Measurements from ENCODE around the gene GAPDH. TPM values are rescaled to one million over a fixed set of nuclear protein-coding genes. Genes with fewer than 3 reads are reported as not detected.
A peak's percentile ranks its signal among the peaks of the same experiment; 100 is the strongest.

The GAPDH gene
- total and polyA plus RNA-seq, 2 donors: 1,220 to 3,026 TPM

GRCh38 chr12:6538420-6539313 lies 4.3 kb downstream of the GAPDH start:
- peak overlapping the region in 1 of 2 donors; percentile 35 for H3K27ac ChIP-seq (ENCODE audit: low read depth in 1 of 2, low read length in 1 of 2)

GRCh38 chr12:6539314-6539682 lies 5.0 kb downstream of the GAPDH start:
- DNase-seq (ENCODE audit: low read depth in 6 of 9, low spot score in 9 of 9): no peak
- Histone ChIP-seq H3K27me3 (ENCODE audit: control insufficient read depth in 2 of 2, insufficient read depth in 1 of 2, low read length in 1 of 2) (no peaks in the 10 kb centered on the region), H3K36me3 (ENCODE audit: control insufficient read depth in 2 of 2, insufficient read depth in 2 of 2, low read length in 1 of 2) (peaks cover 39 to 59% of the 10 kb centered on the region in 2 donors), H3K27ac (ENCODE audit: low read depth in 1 of 2, low read length in 1 of 2) (no peak overlapping the region), H3K9me3 (ENCODE audit: control insufficient read depth in 2 of 2, insufficient read depth in 1 of 2, low read length in 1 of 2) (peaks cover 0 to 5% of the 10 kb centered on the region in 2 donors), H3K4me3 (ENCODE audit: low read length in 2 of 2) (no peak overlapping the region), H3K4me1 (ENCODE audit: control insufficient read depth in 2 of 2, insufficient read depth in 2 of 2, low read length in 2 of 2) (peaks cover 20 to 79% of the 10 kb centered on the region in 2 donors)
- WGBS: 95% methylated on average over 5 of the region's 5 CpGs

More at GRCh38 chr12:6538420-6539313, 4.3 kb downstream of the GAPDH start:
- WGBS: 91% methylated on average over 24 of the region's 24 CpGs
- H3K9me3 ChIP-seq (ENCODE audit: control insufficient read depth in 2 of 2, insufficient read depth in 1 of 2, low read length in 1 of 2): peaks cover 0 to 5% of the 10 kb centered on the region in 2 donors
- H3K4me1 ChIP-seq (ENCODE audit: control insufficient read depth in 2 of 2, insufficient read depth in 2 of 2, low read length in 2 of 2): peaks cover 20 to 84% of the 10 kb centered on the region in 2 donors
- DNase-seq (ENCODE audit: low read depth in 6 of 9, low spot score in 9 of 9): peak in 1 of 9 donors; percentile 20
- no peaks in the 10 kb centered on the region for H3K27me3 ChIP-seq (ENCODE audit: control insufficient read depth in 2 of 2, insufficient read depth in 1 of 2, low read length in 1 of 2)
- peaks cover 39 to 58% of the 10 kb centered on the region in 2 donors for H3K36me3 ChIP-seq (ENCODE audit: control insufficient read depth in 2 of 2, insufficient read depth in 2 of 2, low read length in 1 of 2)
- no peak overlapping the region for H3K4me3 ChIP-seq (ENCODE audit: low read length in 2 of 2)

- peaks cover 43 to 63% of the 10 kb centered on the region in 2 donors for H3K36me3 ChIP-seq (ENCODE audit: control insufficient read depth in 2 of 2, insufficient read depth in 2 of 2, low read length in 1 of 2)
- WGBS: 90% methylated on average over 14 of the region's 14 CpGs
- peaks cover 20 to 79% of the 10 kb centered on the region in 2 donors for H3K4me1 ChIP-seq (ENCODE audit: control insufficient read depth in 2 of 2, insufficient read depth in 2 of 2, low read length in 2 of 2)
- peak overlapping the region; percentile 75 to 77 for H3K27ac ChIP-seq (ENCODE audit: low read depth in 1 of 2, low read length in 1 of 2)
- no peak overlapping the region for H3K4me3 ChIP-seq (ENCODE audit: low read length in 2 of 2)
- no peak for DNase-seq (ENCODE audit: low read depth in 6 of 9, low spot score in 9 of 9)
- H3K27me3 ChIP-seq (ENCODE audit: control insufficient read depth in 2 of 2, insufficient read depth in 1 of 2, low read length in 1 of 2): no peaks in the 10 kb centered on the region
- peaks cover 0 to 5% of the 10 kb centered on the region in 2 donors for H3K9me3 ChIP-seq (ENCODE audit: control insufficient read depth in 2 of 2, insufficient read depth in 1 of 2, low read length in 1 of 2)
These were observed 5.4 kb downstream of the GAPDH start for GRCh38 chr12:6539707-6540134.

GRCh38 chr12:6540181-6540877 lies 6.0 kb downstream of the GAPDH start:
- DNase-seq (ENCODE audit: low read depth in 6 of 9, low spot score in 9 of 9): peak in 5 of 9 donors; percentile 57 to 84 (median 67)
- Histone ChIP-seq H3K4me1 (ENCODE audit: control insufficient read depth in 2 of 2, insufficient read depth in 2 of 2, low read length in 2 of 2) (peaks cover 19 to 77% of the 10 kb centered on the region in 2 donors), H3K36me3 (ENCODE audit: control insufficient read depth in 2 of 2, insufficient read depth in 2 of 2, low read length in 1 of 2) (peaks cover 43 to 61% of the 10 kb centered on the region in 2 donors), H3K27me3 (ENCODE audit: control insufficient read depth in 2 of 2, insufficient read depth in 1 of 2, low read length in 1 of 2) (no peaks in the 10 kb centered on the region), H3K9me3 (ENCODE audit: control insufficient read depth in 2 of 2, insufficient read depth in 1 of 2, low read length in 1 of 2) (peaks cover 0 to 5% of the 10 kb centered on the region in 2 donors), H3K4me3 (ENCODE audit: low read length in 2 of 2) (peak overlapping the region; percentile 21 to 39), H3K27ac (ENCODE audit: low read depth in 1 of 2, low read length in 1 of 2) (peak overlapping the region; percentile 75 to 77)
- WGBS: 27% methylated on average over 35 of the region's 35 CpGs

GRCh38 chr12:6541371-6542165 lies 7.3 kb downstream of the GAPDH start:
- H3K27ac ChIP-seq (ENCODE audit: low read depth in 1 of 2, low read length in 1 of 2): peak overlapping the region; percentile 71 to 75
- H3K36me3 ChIP-seq (ENCODE audit: control insufficient read depth in 2 of 2, insufficient read depth in 2 of 2, low read length in 1 of 2): peaks cover 48 to 59% of the 10 kb centered on the region in 2 donors
- 83% methylated on average over 26 of the region's 26 CpGs for WGBS
- peaks cover 11 to 65% of the 10 kb centered on the region in 2 donors for H3K4me1 ChIP-seq (ENCODE audit: control insufficient read depth in 2 of 2, insufficient read depth in 2 of 2, low read length in 2 of 2)
- peak in 1 of 9 donors; percentile 51 for DNase-seq (ENCODE audit: low read depth in 6 of 9, low spot score in 9 of 9)
- H3K4me3 ChIP-seq (ENCODE audit: low read length in 2 of 2): no peak overlapping the region
- peaks cover 0 to 5% of the 10 kb centered on the region in 2 donors for H3K9me3 ChIP-seq (ENCODE audit: control insufficient read depth in 2 of 2, insufficient read depth in 1 of 2, low read length in 1 of 2)
- H3K27me3 ChIP-seq (ENCODE audit: control insufficient read depth in 2 of 2, insufficient read depth in 1 of 2, low read length in 1 of 2): no peaks in the 10 kb centered on the region

- Histone ChIP-seq H3K4me1 (ENCODE audit: control insufficient read depth in 2 of 2, insufficient read depth in 2 of 2, low read length in 2 of 2) (peaks cover 11 to 56% of the 10 kb centered on the region in 2 donors), H3K27me3 (ENCODE audit: control insufficient read depth in 2 of 2, insufficient read depth in 1 of 2, low read length in 1 of 2) (no peaks in the 10 kb centered on the region), H3K4me3 (ENCODE audit: low read length in 2 of 2) (no peak overlapping the region), H3K27ac (ENCODE audit: low read depth in 1 of 2, low read length in 1 of 2) (peak overlapping the region in 1 of 2 donors; percentile 75), H3K9me3 (ENCODE audit: control insufficient read depth in 2 of 2, insufficient read depth in 1 of 2, low read length in 1 of 2) (peaks cover 0 to 5% of the 10 kb centered on the region in 2 donors), H3K36me3 (ENCODE audit: control insufficient read depth in 2 of 2, insufficient read depth in 2 of 2, low read length in 1 of 2) (peaks cover 48 to 58% of the 10 kb centered on the region in 2 donors)
- peak in 2 of 9 donors; percentile 52 to 70 for DNase-seq (ENCODE audit: low read depth in 6 of 9, low spot score in 9 of 9)
- 89% methylated on average over 13 of the region's 13 CpGs for WGBS
These were observed 8.1 kb downstream of the GAPDH start for GRCh38 chr12:6542209-6543009.

GRCh38 chr12:6546016-6546415 lies 11.7 kb downstream of the GAPDH start:
- Histone ChIP-seq H3K36me3 (ENCODE audit: control insufficient read depth in 2 of 2, insufficient read depth in 2 of 2, low read length in 1 of 2) (peaks cover 60% of the 10 kb centered on the region in 2 donors), H3K27ac (ENCODE audit: low read depth in 1 of 2, low read length in 1 of 2) (no peak overlapping the region), H3K4me3 (ENCODE audit: low read length in 2 of 2) (no peak overlapping the region), H3K27me3 (ENCODE audit: control insufficient read depth in 2 of 2, insufficient read depth in 1 of 2, low read length in 1 of 2) (no peaks in the 10 kb centered on the region), H3K4me1 (ENCODE audit: control insufficient read depth in 2 of 2, insufficient read depth in 2 of 2, low read length in 2 of 2) (peaks cover 3 to 27% of the 10 kb centered on the region in 2 donors), H3K9me3 (ENCODE audit: control insufficient read depth in 2 of 2, insufficient read depth in 1 of 2, low read length in 1 of 2) (no peaks in the 10 kb centered on the region)
- WGBS: 97% methylated on average over 10 of the region's 10 CpGs
- no peak for DNase-seq (ENCODE audit: low read depth in 6 of 9, low spot score in 9 of 9)

- peaks cover 0 to 20% of the 10 kb centered on the region in 2 donors for H3K4me1 ChIP-seq (ENCODE audit: control insufficient read depth in 2 of 2, insufficient read depth in 2 of 2, low read length in 2 of 2)
- no peaks in the 10 kb centered on the region for H3K9me3 ChIP-seq (ENCODE audit: control insufficient read depth in 2 of 2, insufficient read depth in 1 of 2, low read length in 1 of 2)
- H3K27ac ChIP-seq (ENCODE audit: low read depth in 1 of 2, low read length in 1 of 2): no peak overlapping the region
- no peak for DNase-seq (ENCODE audit: low read depth in 6 of 9, low spot score in 9 of 9)
- no peaks in the 10 kb centered on the region for H3K27me3 ChIP-seq (ENCODE audit: control insufficient read depth in 2 of 2, insufficient read depth in 1 of 2, low read length in 1 of 2)
- 95% methylated on average over 1 of the region's 1 CpG for WGBS
- no peak overlapping the region for H3K4me3 ChIP-seq (ENCODE audit: low read length in 2 of 2)
- H3K36me3 ChIP-seq (ENCODE audit: control insufficient read depth in 2 of 2, insufficient read depth in 2 of 2, low read length in 1 of 2): peaks cover 68 to 72% of the 10 kb centered on the region in 2 donors
These were observed 13.2 kb downstream of the GAPDH start for GRCh38 chr12:6547566-6547965.
